ENCODE data around the gene REEP2.

- TF ChIP-seq CTCF (conservative IDR thresholded peaks at IDR 0.05; ENCODE audit: low read length) (no peak), EZH2phosphoT487 (IDR thresholded peaks at IDR 0.05; ENCODE audit: borderline replicate concordance) (no peak)
These were observed 46.9 kb upstream of the REEP2 start for GRCh38 chr5:138391859-138392386.
